K562 (cell line): ENCODE results near the gene SLC24A3. TPM values are rescaled to one million over a fixed set of nuclear protein-coding genes. Genes with fewer than 3 reads are reported as not detected.

Experiments
- ATAC-seq: fragments of 200-7000 bp; cut with Tn5 transposase; 3 replicates; pipeline ENCODE4 v1.9.1; 2020; ENCODE audit warnings: moderate library complexity
- BruUV-seq: library from RNA; stranded (reverse); fragments of 400-500 nt; replicated peaks from 2 replicates; lab custom pipeline; 2021; lab: Mats Ljungman, UMichigan
- CTCF ChIA-PET: fragments of 300-600 bp; formaldehyde crosslinking; extraction: SDS; loops from one replicate; lab custom pipeline; 2021; ENCODE audit warnings: low intra/inter-chr PET ratio; lab: Yijun Ruan, JAX
- POLR2A ChIA-PET: fragments of 300-600, 350-650 bp; sonication (Branson Sonifier 250); formaldehyde crosslinking; extraction: SDS; loops from one replicate; lab custom pipeline; 2021; ENCODE audit warnings: antibody characterized with exemption, inconsistent platforms; lab: Yijun Ruan, JAX
- DNase-seq, 4 experiments: peaks; one replicate each; pipeline versions ENCODE4 v3.0.0 to v3.0.0-alpha.2; 2011 to 2018; ENCODE audit warnings: low spot score in 3 of 4, mixed read lengths in 3 of 4; ENCODE audit errors: extremely low read depth in 1 of 4
- FAIRE-seq: peaks from 2 replicates; lab custom pipeline; 2011; peaks lifted over from hg19 to GRCh38; lab: Jason Lieb, UNC
- H2AFZ ChIP-seq: 2 replicates; pipeline ENCODE4 v1.6.0; 2011; ENCODE audit warnings: low read depth, low read length, control low read depth, inconsistent platforms
- H3K27ac ChIP-seq: fragments of 200-600 bp; 3 replicates; pipeline ENCODE4 v1.8.0; 2011; ENCODE audit warnings: low read depth, mild to moderate bottlenecking, control low read depth, inconsistent platforms, low read length, moderate library complexity, mixed read lengths; ENCODE audit errors: extremely low read depth
- H3K27me3 ChIP-seq, 2 experiments: fragments of 300-600 bp in 1 of 2; 2 replicates in 1 of 2; 3 replicates in 1 of 2; pipeline versions ENCODE4 v1.6.0 to v1.8.0; 2011; ENCODE audit warnings: inconsistent platforms in 2 of 2, low read length in 2 of 2, mild to moderate bottlenecking in 1 of 2, mixed read lengths in 1 of 2, moderate library complexity in 1 of 2; ENCODE audit not compliant: control insufficient read depth in 2 of 2, insufficient read depth in 2 of 2
- H3K36me3 ChIP-seq: fragments of 300-600 bp; 3 replicates; pipeline ENCODE4 v1.8.0; 2011; ENCODE audit warnings: mild to moderate bottlenecking, low read length, inconsistent platforms; ENCODE audit not compliant: control insufficient read depth, insufficient read depth
- H3K4me1 ChIP-seq, 2 experiments: fragments of 200-600 bp in 1 of 2; replicated peaks in 1 of 2; 2 replicates in 1 of 2; 3 replicates in 1 of 2; pipeline versions ENCODE4 v1.5.1 to v1.8.0; 2011; ENCODE audit warnings: inconsistent platforms in 2 of 2, low read length in 2 of 2, mild to moderate bottlenecking in 1 of 2, mixed read lengths in 1 of 2, moderate library complexity in 1 of 2; ENCODE audit not compliant: control insufficient read depth in 2 of 2, insufficient read depth in 2 of 2
- H3K4me2 ChIP-seq: 2 replicates; pipeline ENCODE4 v1.6.1; 2011; ENCODE audit warnings: low read length, control low read depth, inconsistent platforms, mixed read lengths; ENCODE audit not compliant: insufficient read depth
- H3K4me3 ChIP-seq: fragments of 200-600 bp; sonication (generic), shearing (Covaris generic); 2 replicates; pipeline ENCODE4 v1.5.1; 2016; ENCODE audit warnings: control low read depth, inconsistent platforms
- H3K79me2 ChIP-seq: fragments of 200-600 bp; 3 replicates; pipeline ENCODE4 v1.8.0; 2011; ENCODE audit warnings: low read length, inconsistent platforms; ENCODE audit not compliant: control insufficient read depth, insufficient read depth
- H3K9ac ChIP-seq, 2 experiments: 2 replicates each; pipeline versions ENCODE4 v1.6.0 to v1.6.1; 2011; ENCODE audit warnings: low read depth in 2 of 2, low read length in 2 of 2, control low read depth in 1 of 2, inconsistent platforms in 1 of 2, mild to moderate bottlenecking in 1 of 2, mixed read lengths in 1 of 2; ENCODE audit not compliant: insufficient read depth in 1 of 2
- H3K9me1 ChIP-seq: one replicate; pipeline ENCODE4 v1.6.0; 2011; ENCODE audit warnings: inconsistent platforms, mild to moderate bottlenecking, low read length, moderate library complexity; ENCODE audit not compliant: control insufficient read depth, insufficient read depth
- H3K9me3 ChIP-seq: replicated peaks from 2 replicates; pipeline ENCODE4 v1.5.1; 2011; ENCODE audit warnings: low read depth, low read length, inconsistent platforms; ENCODE audit not compliant: control insufficient read depth, insufficient read depth
- H4K20me1 ChIP-seq: replicated peaks from 2 replicates; pipeline ENCODE4 v1.6.1; 2011; ENCODE audit warnings: low read length, inconsistent platforms, mixed read lengths; ENCODE audit not compliant: control insufficient read depth, insufficient read depth
- GTF2E2 ChIP-seq: fragments of 200-800 bp; sonication (Bioruptor generic); IDR thresholded peaks from 2 replicates; pipeline ENCODE4 v1.6.1; 2016; ENCODE audit warnings: missing genetic modification characterization, missing compliant biosample characterization
- L3MBTL2 ChIP-seq: fragments of 450-650 bp; IDR thresholded peaks from 2 replicates; pipeline ENCODE4 v1.6.1; 2016; ENCODE audit warnings: mild to moderate bottlenecking, moderate library complexity
- NCOA4 ChIP-seq: fragments of 450-650 bp; IDR thresholded peaks from 2 replicates; pipeline ENCODE4 v1.6.1; 2018; ENCODE audit warnings: mild to moderate bottlenecking; ENCODE audit not compliant: partially characterized antibody
- POLR2AphosphoS2 ChIP-seq: IDR thresholded peaks from 2 replicates; pipeline ENCODE4 v1.6.1; 2012; ENCODE audit warnings: low read length, improper control_type of control experiment
- WGBS: fragments of 100-300 bp; shearing (Covaris generic); methylation state at CpG from one replicate; pipeline ENCODE4 v1.1.6; 2016; ENCODE audit warnings: low coverage, mixed read lengths; ENCODE audit not compliant: insufficient coverage; ENCODE audit errors: missing lambda C conversion rate; 5-methylcytosine and 5-hydroxymethylcytosine counted together
- in situ Hi-C: fragments of 300-500 bp; cut with MboI; formaldehyde crosslinking; loops from 4 replicates; pipeline ENCODE4 v1.15.0; 2018; ENCODE audit warnings: inconsistent platforms, mixed read lengths
- intact Hi-C: fragments of 100-400 bp; cut with micrococcal nuclease; formaldehyde crosslinking; loops from 2 replicates; pipeline ENCODE4 v1.14.2; 2022
- polyA plus RNA-seq, 8 experiments: library from polyadenylated mRNA; depleted of rRNA in 4 of 8; stranded (reverse) in 5 of 8; unstranded in 3 of 8; fragments of >200 nt; fragmentation: Nextera tagmentation in 2 of 8; fragmentation: Illumina TruSeq in 1 of 8; extraction: Ambion mirVana in 2 of 8; extraction: Trizol in 1 of 8; gene quantifications; 2 replicates each; pipeline versions ENCODE4 v1.2.1 to v1.2.3, GENCODE V29; 2011 to 2014; ENCODE audit warnings: inconsistent platforms in 1 of 8, missing spikeins in 1 of 8
- total RNA-seq, 7 experiments: library from RNA; depleted of rRNA in 6 of 7; stranded (reverse); fragments of >200 nt in 6 of 7; fragmentation: Illumina TruSeq in 2 of 7; extraction: Trizol in 2 of 7; gene quantifications; 2 replicates each; pipeline versions ENCODE4 v1.2.1 to v1.2.3, GENCODE V29; 2011 to 2021; ENCODE audit warnings: low replicate concordance in 1 of 7
- TF ChIP-seq, protein P1 (sequence below): IDR thresholded peaks from 3 replicates; pipeline ENCODE4 v1.6.1; 2011; ENCODE audit warnings: borderline replicate concordance, mild to moderate bottlenecking, moderate library complexity; ENCODE audit not compliant: insufficient read length; ENCODE audit errors: extremely low read depth
- TF ChIP-seq, protein P2 (sequence below): sonication (generic); formaldehyde crosslinking; IDR thresholded peaks from 2 replicates; pipeline ENCODE4 v1.8.1; 2022; ENCODE audit warnings: missing genetic modification reagents
- TF ChIP-seq, protein P3 (sequence below): fragments of 200-600 bp; sonication (generic); IDR thresholded peaks from one replicate; pipeline ENCODE4 v1.6.1; 2012; ENCODE audit warnings: mild to moderate bottlenecking, low read depth, low read length, inconsistent platforms

SLC24A3 gene
- total and polyA plus RNA-seq, 9 of the 15 experiments (the other 6 are each of a cell fraction or from before 2014, with no cell fraction given): not detected

DNA sequence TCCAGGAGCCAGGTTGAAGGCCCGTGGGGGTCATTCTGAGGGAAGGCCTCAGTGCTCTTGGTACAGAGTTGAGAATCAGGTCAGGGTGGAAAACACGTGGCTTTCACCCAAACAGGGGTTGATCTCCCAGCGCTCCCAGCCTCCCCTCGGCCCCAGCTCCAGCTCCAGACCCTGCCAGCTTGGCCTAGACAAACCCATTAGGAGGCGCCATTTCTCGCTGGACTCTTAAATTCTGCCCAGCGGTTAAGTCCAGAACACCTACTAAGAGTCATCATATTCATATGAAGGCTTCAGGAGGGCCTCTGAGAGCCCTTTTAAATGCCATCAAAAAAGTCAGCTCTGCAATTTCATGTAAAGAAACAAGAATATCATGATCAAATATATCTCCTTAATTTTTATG lies 387.6 kb downstream of the SLC24A3 start:
- Histone ChIP-seq H2AFZ (no peak overlapping the region), H4K20me1 (no peaks in the 10 kb centered on the region), H3K36me3 (no peaks in the 10 kb centered on the region), H3K9ac (no peak overlapping the region), H3K9me3 (no peaks in the 10 kb centered on the region), H3K27ac (no peak overlapping the region), H3K79me2 (no peaks in the 10 kb centered on the region), H3K4me1 (no peaks in the 10 kb centered on the region), H3K9me1 (no peaks in the 10 kb centered on the region), H3K4me3 (no peak overlapping the region), H3K27me3 (no peaks in the 10 kb centered on the region), H3K4me2 (no peak overlapping the region)
- CTCF ChIA-PET: no interaction called here
- in situ Hi-C loops (no loop called here), intact Hi-C loops (no loop called here)
- peak in 1 of 4 experiments; percentile 4 for DNase-seq
- FAIRE-seq: no peak
- no TSS peak for BruUV-seq
- 0% methylated on average over 6 of the region's 7 CpGs for WGBS
- 0 out of 3 replicates have a peak, but pooled peaks have one; percentile 44 for ATAC-seq
- POLR2A ChIA-PET: no interaction called here
- TF ChIP-seq, protein P1, sequence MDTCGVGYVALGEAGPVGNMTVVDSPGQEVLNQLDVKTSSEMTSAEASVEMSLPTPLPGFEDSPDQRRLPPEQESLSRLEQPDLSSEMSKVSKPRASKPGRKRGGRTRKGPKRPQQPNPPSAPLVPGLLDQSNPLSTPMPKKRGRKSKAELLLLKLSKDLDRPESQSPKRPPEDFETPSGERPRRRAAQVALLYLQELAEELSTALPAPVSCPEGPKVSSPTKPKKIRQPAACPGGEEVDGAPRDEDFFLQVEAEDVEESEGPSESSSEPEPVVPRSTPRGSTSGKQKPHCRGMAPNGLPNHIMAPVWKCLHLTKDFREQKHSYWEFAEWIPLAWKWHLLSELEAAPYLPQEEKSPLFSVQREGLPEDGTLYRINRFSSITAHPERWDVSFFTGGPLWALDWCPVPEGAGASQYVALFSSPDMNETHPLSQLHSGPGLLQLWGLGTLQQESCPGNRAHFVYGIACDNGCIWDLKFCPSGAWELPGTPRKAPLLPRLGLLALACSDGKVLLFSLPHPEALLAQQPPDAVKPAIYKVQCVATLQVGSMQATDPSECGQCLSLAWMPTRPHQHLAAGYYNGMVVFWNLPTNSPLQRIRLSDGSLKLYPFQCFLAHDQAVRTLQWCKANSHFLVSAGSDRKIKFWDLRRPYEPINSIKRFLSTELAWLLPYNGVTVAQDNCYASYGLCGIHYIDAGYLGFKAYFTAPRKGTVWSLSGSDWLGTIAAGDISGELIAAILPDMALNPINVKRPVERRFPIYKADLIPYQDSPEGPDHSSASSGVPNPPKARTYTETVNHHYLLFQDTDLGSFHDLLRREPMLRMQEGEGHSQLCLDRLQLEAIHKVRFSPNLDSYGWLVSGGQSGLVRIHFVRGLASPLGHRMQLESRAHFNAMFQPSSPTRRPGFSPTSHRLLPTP: no peak
- TF ChIP-seq GTF2E2 (tag) (no peak), POLR2AphosphoS2 (no peak), NCOA4 (no peak), L3MBTL2 (no peak)
- TF ChIP-seq, protein P2, sequence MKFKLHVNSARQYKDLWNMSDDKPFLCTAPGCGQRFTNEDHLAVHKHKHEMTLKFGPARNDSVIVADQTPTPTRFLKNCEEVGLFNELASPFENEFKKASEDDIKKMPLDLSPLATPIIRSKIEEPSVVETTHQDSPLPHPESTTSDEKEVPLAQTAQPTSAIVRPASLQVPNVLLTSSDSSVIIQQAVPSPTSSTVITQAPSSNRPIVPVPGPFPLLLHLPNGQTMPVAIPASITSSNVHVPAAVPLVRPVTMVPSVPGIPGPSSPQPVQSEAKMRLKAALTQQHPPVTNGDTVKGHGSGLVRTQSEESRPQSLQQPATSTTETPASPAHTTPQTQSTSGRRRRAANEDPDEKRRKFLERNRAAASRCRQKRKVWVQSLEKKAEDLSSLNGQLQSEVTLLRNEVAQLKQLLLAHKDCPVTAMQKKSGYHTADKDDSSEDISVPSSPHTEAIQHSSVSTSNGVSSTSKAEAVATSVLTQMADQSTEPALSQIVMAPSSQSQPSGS (CRISPR knock-in tag): no peak
- TF ChIP-seq, protein P3, sequence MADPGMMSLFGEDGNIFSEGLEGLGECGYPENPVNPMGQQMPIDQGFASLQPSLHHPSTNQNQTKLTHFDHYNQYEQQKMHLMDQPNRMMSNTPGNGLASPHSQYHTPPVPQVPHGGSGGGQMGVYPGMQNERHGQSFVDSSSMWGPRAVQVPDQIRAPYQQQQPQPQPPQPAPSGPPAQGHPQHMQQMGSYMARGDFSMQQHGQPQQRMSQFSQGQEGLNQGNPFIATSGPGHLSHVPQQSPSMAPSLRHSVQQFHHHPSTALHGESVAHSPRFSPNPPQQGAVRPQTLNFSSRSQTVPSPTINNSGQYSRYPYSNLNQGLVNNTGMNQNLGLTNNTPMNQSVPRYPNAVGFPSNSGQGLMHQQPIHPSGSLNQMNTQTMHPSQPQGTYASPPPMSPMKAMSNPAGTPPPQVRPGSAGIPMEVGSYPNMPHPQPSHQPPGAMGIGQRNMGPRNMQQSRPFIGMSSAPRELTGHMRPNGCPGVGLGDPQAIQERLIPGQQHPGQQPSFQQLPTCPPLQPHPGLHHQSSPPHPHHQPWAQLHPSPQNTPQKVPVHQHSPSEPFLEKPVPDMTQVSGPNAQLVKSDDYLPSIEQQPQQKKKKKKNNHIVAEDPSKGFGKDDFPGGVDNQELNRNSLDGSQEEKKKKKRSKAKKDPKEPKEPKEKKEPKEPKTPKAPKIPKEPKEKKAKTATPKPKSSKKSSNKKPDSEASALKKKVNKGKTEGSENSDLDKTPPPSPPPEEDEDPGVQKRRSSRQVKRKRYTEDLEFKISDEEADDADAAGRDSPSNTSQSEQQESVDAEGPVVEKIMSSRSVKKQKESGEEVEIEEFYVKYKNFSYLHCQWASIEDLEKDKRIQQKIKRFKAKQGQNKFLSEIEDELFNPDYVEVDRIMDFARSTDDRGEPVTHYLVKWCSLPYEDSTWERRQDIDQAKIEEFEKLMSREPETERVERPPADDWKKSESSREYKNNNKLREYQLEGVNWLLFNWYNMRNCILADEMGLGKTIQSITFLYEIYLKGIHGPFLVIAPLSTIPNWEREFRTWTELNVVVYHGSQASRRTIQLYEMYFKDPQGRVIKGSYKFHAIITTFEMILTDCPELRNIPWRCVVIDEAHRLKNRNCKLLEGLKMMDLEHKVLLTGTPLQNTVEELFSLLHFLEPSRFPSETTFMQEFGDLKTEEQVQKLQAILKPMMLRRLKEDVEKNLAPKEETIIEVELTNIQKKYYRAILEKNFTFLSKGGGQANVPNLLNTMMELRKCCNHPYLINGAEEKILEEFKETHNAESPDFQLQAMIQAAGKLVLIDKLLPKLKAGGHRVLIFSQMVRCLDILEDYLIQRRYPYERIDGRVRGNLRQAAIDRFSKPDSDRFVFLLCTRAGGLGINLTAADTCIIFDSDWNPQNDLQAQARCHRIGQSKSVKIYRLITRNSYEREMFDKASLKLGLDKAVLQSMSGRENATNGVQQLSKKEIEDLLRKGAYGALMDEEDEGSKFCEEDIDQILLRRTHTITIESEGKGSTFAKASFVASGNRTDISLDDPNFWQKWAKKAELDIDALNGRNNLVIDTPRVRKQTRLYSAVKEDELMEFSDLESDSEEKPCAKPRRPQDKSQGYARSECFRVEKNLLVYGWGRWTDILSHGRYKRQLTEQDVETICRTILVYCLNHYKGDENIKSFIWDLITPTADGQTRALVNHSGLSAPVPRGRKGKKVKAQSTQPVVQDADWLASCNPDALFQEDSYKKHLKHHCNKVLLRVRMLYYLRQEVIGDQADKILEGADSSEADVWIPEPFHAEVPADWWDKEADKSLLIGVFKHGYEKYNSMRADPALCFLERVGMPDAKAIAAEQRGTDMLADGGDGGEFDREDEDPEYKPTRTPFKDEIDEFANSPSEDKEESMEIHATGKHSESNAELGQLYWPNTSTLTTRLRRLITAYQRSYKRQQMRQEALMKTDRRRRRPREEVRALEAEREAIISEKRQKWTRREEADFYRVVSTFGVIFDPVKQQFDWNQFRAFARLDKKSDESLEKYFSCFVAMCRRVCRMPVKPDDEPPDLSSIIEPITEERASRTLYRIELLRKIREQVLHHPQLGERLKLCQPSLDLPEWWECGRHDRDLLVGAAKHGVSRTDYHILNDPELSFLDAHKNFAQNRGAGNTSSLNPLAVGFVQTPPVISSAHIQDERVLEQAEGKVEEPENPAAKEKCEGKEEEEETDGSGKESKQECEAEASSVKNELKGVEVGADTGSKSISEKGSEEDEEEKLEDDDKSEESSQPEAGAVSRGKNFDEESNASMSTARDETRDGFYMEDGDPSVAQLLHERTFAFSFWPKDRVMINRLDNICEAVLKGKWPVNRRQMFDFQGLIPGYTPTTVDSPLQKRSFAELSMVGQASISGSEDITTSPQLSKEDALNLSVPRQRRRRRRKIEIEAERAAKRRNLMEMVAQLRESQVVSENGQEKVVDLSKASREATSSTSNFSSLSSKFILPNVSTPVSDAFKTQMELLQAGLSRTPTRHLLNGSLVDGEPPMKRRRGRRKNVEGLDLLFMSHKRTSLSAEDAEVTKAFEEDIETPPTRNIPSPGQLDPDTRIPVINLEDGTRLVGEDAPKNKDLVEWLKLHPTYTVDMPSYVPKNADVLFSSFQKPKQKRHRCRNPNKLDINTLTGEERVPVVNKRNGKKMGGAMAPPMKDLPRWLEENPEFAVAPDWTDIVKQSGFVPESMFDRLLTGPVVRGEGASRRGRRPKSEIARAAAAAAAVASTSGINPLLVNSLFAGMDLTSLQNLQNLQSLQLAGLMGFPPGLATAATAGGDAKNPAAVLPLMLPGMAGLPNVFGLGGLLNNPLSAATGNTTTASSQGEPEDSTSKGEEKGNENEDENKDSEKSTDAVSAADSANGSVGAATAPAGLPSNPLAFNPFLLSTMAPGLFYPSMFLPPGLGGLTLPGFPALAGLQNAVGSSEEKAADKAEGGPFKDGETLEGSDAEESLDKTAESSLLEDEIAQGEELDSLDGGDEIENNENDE: no peak
